HEK293 (cell line): ENCODE results near the gene IFT43.

Experiments used
- CTCF ChIA-PET: fragments of 350-600 bp; formaldehyde crosslinking; extraction: SDS; loops from one replicate; lab custom pipeline; 2021; ENCODE audit warnings: antibody characterized with exemption; lab: Yijun Ruan, JAX
- POLR2A ChIA-PET: fragments of 300-600 bp; formaldehyde crosslinking; extraction: SDS; loops from one replicate; lab custom pipeline; 2020; ENCODE audit warnings: antibody characterized with exemption, inconsistent platforms; lab: Yijun Ruan, JAX
- H3K27ac ChIP-seq: fragments of 200-500 bp; sonication (Bioruptor generic); 2 replicates; pipeline ENCODE4 v1.5.1; 2014; ENCODE audit warnings: low read depth, low read length, control low read depth, inconsistent platforms; ENCODE audit errors: extremely low read depth
- H3K36me3 ChIP-seq, 2 experiments: fragments of 200-500 bp in 1 of 2; sonication (Bioruptor generic) in 1 of 2; 1 replicate in 1 of 2; 2 replicates in 1 of 2; pipeline ENCODE4 v1.5.1; 2014 to 2017; ENCODE audit warnings: inconsistent platforms in 2 of 2, low read length in 2 of 2; ENCODE audit not compliant: control insufficient read depth in 2 of 2, insufficient read depth in 1 of 2
- H3K4me1 ChIP-seq: fragments of 200-500 bp; sonication (Bioruptor generic); 2 replicates; pipeline ENCODE4 v1.5.1; 2014; ENCODE audit warnings: mild to moderate bottlenecking, low read length, inconsistent platforms; ENCODE audit not compliant: control insufficient read depth, insufficient read depth
- H3K4me3 ChIP-seq: 2 replicates; pipeline ENCODE4 v1.5.1; 2011; ENCODE audit warnings: low read depth, mild to moderate bottlenecking, control low read depth, low read length, moderate library complexity
- H3K9me3 ChIP-seq: fragments of 200-500 bp; sonication (Bioruptor generic); 2 replicates; pipeline ENCODE4 v1.5.1; 2014; ENCODE audit warnings: low read depth, low read length, inconsistent platforms; ENCODE audit not compliant: control insufficient read depth, insufficient read depth
- BCL11B ChIP-seq: fragments of 450-650 bp; formaldehyde crosslinking; IDR thresholded peaks from 2 replicates; pipeline ENCODE4 v1.5.1; 2016; ENCODE audit warnings: low read depth, missing biosample characterization, missing genetic modification characterization
- KLF16 ChIP-seq: fragments of 450-650 bp; formaldehyde crosslinking; IDR thresholded peaks from 2 replicates; pipeline ENCODE4 v1.5.1; 2017; ENCODE audit warnings: missing biosample characterization, missing genetic modification characterization
- KLF7 ChIP-seq: fragments of 450-650 bp; formaldehyde crosslinking; IDR thresholded peaks from 2 replicates; pipeline ENCODE4 v1.5.1; 2016; ENCODE audit warnings: missing biosample characterization, missing genetic modification characterization, borderline replicate concordance
- REPIN1 ChIP-seq: fragments of 450-650 bp; formaldehyde crosslinking; IDR thresholded peaks from 2 replicates; pipeline ENCODE4 v1.5.1; 2017; ENCODE audit warnings: missing biosample characterization, missing genetic modification characterization, low read depth
- SP2 ChIP-seq: fragments of 450-650 bp; formaldehyde crosslinking; IDR thresholded peaks from 2 replicates; pipeline ENCODE4 v1.5.1; 2016; ENCODE audit warnings: missing biosample characterization, missing genetic modification characterization
- ZBTB1 ChIP-seq: fragments of 450-650 bp; formaldehyde crosslinking; IDR thresholded peaks from 2 replicates; pipeline ENCODE4 v1.5.1; 2016; ENCODE audit warnings: missing biosample characterization, missing genetic modification characterization
- ZNF112 ChIP-seq: fragments of 450-650 bp; formaldehyde crosslinking; IDR thresholded peaks from 2 replicates; pipeline ENCODE4 v1.5.0; 2017; ENCODE audit warnings: missing biosample characterization, missing genetic modification characterization
- ZNF169 ChIP-seq: fragments of 450-650 bp; formaldehyde crosslinking; IDR thresholded peaks from 2 replicates; pipeline ENCODE4 v1.5.1; 2016; ENCODE audit warnings: missing biosample characterization, missing genetic modification characterization
- ZNF274 ChIP-seq, 2 experiments: fragments of 200-500 bp in 1 of 2; fragments of 450-650 bp in 1 of 2; sonication (Bioruptor generic) in 1 of 2; formaldehyde crosslinking in 1 of 2; IDR thresholded peaks; 2 replicates each; pipeline versions ENCODE4 v1.5.1 to v1.6.1; 2014 to 2016; ENCODE audit warnings: borderline replicate concordance in 1 of 2, inconsistent platforms in 1 of 2, low read length in 1 of 2, missing biosample characterization in 1 of 2, missing genetic modification characterization in 1 of 2
- ZNF350 ChIP-seq: fragments of 450-650 bp; formaldehyde crosslinking; IDR thresholded peaks from 2 replicates; pipeline ENCODE4 v1.5.0; 2017; ENCODE audit warnings: missing biosample characterization, mild to moderate bottlenecking, missing genetic modification characterization
- ZNF394 ChIP-seq: fragments of 450-650 bp; formaldehyde crosslinking; IDR thresholded peaks from 2 replicates; pipeline ENCODE4 v1.5.1; 2016; ENCODE audit warnings: missing biosample characterization, missing genetic modification characterization, mild to moderate bottlenecking, moderate library complexity, borderline replicate concordance
- ZNF473 ChIP-seq: fragments of 450-650 bp; formaldehyde crosslinking; IDR thresholded peaks from 2 replicates; pipeline ENCODE4 v1.5.1; 2017; ENCODE audit warnings: missing biosample characterization, missing genetic modification characterization
- ZNF510 ChIP-seq: fragments of 450-650 bp; formaldehyde crosslinking; IDR thresholded peaks from 2 replicates; pipeline ENCODE4 v1.5.1; 2018; ENCODE audit warnings: mild to moderate bottlenecking, missing genetic modification characterization, missing biosample characterization; ENCODE audit not compliant: insufficient replicate concordance
- ZNF548 ChIP-seq: fragments of 450-650 bp; formaldehyde crosslinking; IDR thresholded peaks from 2 replicates; pipeline ENCODE4 v1.5.1; 2016; ENCODE audit warnings: missing biosample characterization, missing genetic modification characterization
- ZNF558 ChIP-seq: fragments of 450-650 bp; formaldehyde crosslinking; IDR thresholded peaks from 2 replicates; pipeline ENCODE4 v1.5.1; 2016; ENCODE audit warnings: missing biosample characterization, missing genetic modification characterization
- ZNF626 ChIP-seq: fragments of 450-650 bp; sonication (Bioruptor Pico); formaldehyde crosslinking; IDR thresholded peaks from 2 replicates; pipeline ENCODE4 v1.5.1; 2018; ENCODE audit warnings: missing biosample characterization, missing genetic modification characterization, inconsistent platforms
- ZNF707 ChIP-seq: fragments of 450-650 bp; formaldehyde crosslinking; IDR thresholded peaks from 2 replicates; pipeline ENCODE4 v1.5.1; 2016; ENCODE audit warnings: missing biosample characterization, missing genetic modification characterization
- TF ChIP-seq, protein P1 (sequence below): fragments of 450-650 bp; formaldehyde crosslinking; IDR thresholded peaks from 2 replicates; pipeline ENCODE4; 2016; ENCODE audit warnings: missing biosample characterization, missing genetic modification characterization
- TF ChIP-seq, protein P2 (sequence below): fragments of 450-650 bp; formaldehyde crosslinking; IDR thresholded peaks from 2 replicates; pipeline ENCODE4 v1.5.1; 2017; ENCODE audit warnings: missing biosample characterization, missing genetic modification characterization
- TF ChIP-seq, protein P3 (sequence below): fragments of 450-650 bp; formaldehyde crosslinking; IDR thresholded peaks from 2 replicates; pipeline ENCODE4 v1.5.1; 2016; ENCODE audit warnings: missing biosample characterization, missing genetic modification characterization
- TF ChIP-seq, protein P4 (sequence below): sonication (generic); formaldehyde crosslinking; IDR thresholded peaks from 2 replicates; pipeline ENCODE4 v1.8.1; 2022; ENCODE audit warnings: mild to moderate bottlenecking, moderate library complexity, missing genetic modification reagents
- TF ChIP-seq, protein P5 (sequence below): fragments of 450-650 bp; formaldehyde crosslinking; IDR thresholded peaks from 2 replicates; pipeline ENCODE4 v1.5.0; 2017; ENCODE audit warnings: missing biosample characterization, missing genetic modification characterization, borderline replicate concordance

IFT43 gene

DNA sequence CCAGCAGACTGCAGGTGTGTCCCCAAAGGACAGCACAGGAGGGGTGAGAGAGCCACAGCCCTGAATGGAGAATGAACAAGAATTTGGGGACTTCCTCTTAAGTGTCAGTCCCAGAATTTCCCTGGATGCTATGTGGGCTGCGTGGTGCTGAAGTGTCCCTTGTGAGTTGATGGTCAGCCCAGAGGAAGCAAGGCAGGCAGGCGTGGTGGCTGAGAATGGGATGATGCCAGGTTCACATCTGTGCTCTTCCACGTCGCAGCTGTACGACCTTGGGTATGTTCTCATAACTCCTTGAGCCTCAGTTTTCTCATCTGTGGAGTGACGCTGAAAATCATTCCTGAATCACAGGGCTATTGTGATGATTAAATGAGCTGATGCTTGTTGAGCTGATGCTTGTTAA is 104.0 kb downstream of the IFT43 start (continued):
- TF ChIP-seq KLF7 (tag by site-specific recombination): no peak
- TF ChIP-seq, protein P1, sequence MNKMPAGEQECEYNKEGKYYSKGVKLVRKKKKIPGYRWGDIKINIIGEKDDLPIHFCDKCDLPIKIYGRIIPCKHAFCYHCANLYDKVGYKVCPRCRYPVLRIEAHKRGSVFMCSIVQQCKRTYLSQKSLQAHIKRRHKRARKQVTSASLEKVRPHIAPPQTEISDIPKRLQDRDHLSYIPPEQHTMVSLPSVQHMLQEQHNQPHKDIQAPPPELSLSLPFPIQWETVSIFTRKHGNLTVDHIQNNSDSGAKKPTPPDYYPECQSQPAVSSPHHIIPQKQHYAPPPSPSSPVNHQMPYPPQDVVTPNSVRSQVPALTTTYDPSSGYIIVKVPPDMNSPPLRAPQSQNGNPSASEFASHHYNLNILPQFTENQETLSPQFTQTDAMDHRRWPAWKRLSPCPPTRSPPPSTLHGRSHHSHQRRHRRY (tag by site-specific recombination): no peak
- TF ChIP-seq ZNF112: no peak
- TF ChIP-seq ZNF558: no peak
- TF ChIP-seq, protein P2, sequence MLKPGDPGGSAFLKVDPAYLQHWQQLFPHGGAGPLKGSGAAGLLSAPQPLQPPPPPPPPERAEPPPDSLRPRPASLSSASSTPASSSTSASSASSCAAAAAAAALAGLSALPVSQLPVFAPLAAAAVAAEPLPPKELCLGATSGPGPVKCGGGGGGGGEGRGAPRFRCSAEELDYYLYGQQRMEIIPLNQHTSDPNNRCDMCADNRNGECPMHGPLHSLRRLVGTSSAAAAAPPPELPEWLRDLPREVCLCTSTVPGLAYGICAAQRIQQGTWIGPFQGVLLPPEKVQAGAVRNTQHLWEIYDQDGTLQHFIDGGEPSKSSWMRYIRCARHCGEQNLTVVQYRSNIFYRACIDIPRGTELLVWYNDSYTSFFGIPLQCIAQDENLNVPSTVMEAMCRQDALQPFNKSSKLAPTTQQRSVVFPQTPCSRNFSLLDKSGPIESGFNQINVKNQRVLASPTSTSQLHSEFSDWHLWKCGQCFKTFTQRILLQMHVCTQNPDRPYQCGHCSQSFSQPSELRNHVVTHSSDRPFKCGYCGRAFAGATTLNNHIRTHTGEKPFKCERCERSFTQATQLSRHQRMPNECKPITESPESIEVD: no peak
- TF ChIP-seq REPIN1 (tag by site-specific recombination): no peak
- TF ChIP-seq, protein P3, sequence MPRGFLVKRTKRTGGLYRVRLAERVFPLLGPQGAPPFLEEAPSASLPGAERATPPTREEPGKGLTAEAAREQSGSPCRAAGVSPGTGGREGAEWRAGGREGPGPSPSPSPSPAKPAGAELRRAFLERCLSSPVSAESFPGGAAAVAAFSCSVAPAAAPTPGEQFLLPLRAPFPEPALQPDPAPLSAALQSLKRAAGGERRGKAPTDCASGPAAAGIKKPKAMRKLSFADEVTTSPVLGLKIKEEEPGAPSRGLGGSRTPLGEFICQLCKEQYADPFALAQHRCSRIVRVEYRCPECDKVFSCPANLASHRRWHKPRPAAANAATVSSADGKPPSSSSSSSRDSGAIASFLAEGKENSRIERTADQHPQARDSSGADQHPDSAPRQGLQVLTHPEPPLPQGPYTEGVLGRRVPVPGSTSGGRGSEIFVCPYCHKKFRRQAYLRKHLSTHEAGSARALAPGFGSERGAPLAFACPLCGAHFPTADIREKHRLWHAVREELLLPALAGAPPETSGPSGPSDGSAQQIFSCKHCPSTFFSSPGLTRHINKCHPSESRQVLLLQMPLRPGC (tag by site-specific recombination): no peak
- no peak for TF ChIP-seq BCL11B (tag by site-specific recombination)
- TF ChIP-seq SP2 (tag by site-specific recombination): no peak
- TF ChIP-seq, protein P4, sequence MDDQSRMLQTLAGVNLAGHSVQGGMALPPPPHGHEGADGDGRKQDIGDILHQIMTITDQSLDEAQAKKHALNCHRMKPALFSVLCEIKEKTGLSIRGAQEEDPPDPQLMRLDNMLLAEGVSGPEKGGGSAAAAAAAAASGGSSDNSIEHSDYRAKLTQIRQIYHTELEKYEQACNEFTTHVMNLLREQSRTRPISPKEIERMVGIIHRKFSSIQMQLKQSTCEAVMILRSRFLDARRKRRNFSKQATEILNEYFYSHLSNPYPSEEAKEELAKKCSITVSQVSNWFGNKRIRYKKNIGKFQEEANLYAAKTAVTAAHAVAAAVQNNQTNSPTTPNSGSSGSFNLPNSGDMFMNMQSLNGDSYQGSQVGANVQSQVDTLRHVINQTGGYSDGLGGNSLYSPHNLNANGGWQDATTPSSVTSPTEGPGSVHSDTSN (CRISPR knock-in tag): no peak
- no peak for TF ChIP-seq ZNF510
- TF ChIP-seq ZNF394 (tag by site-specific recombination): no peak
- TF ChIP-seq, all 188 proteins: peak for 0

DNA sequence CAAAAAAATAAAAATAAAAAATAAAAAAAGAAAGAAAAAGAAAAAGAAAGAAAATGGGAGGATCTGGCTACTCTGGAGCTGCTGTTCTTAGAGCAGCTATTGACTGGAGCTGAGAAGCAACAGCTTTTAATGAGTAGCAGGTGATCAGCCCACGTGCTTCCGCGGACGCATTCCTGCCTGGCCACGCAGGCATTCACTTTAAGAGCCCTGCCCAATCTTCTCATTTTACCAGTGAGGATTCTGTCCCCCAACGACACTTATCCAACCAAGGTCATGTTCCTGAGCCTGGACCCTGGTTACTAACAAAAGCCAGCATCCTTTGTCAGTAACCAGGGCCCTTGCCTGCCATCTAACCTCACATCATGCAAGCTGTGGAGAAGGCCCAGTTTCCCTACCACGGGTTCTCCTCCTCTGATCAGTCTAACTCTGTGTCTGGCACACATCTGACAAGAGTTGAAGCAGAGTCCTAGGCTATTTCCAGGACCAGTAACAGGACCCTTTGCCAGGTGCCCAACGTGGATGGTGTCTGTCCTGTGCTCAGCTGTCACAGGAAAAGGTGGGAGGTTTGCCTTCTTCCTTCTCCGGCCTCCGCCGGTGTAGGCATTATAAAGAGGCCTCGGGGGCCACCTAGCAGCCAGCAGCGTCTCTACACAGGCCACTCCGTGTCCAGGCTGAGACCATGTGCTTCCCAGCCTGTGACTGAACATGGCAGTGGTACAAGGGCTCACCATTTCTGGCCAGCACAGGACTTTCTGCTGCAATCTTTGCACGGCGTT is 105.2 kb downstream of the IFT43 start:
- Histone ChIP-seq H3K9me3 (no peaks in the 10 kb centered on the region), H3K4me1 (no peaks in the 10 kb centered on the region), H3K27ac (no peak overlapping the region), H3K36me3 (no peaks in the 10 kb centered on the region), H3K4me3 (no peak overlapping the region)
- ChIA-PET POLR2A (no interaction called here), CTCF (interaction anchor here (1.2 to 2.1 kb wide), 2 partner anchors 296 to 333 kb away, joined by 3 to 4 read pairs; no protein-coding TSS in a partner anchor)
- TF ChIP-seq ZNF626 (tag by site-specific recombination) (no peak), KLF16 (no peak), ZNF274 (IDR thresholded peaks at IDR 0.05; ENCODE audit: low read length) (no peak), ZNF274 (tag by site-specific recombination; IDR thresholded peaks at IDR 0.05; ENCODE audit: borderline replicate concordance) (no peak), ZNF707 (tag by site-specific recombination) (no peak), ZNF548 (tag by site-specific recombination) (no peak), ZNF169 (tag by site-specific recombination) (no peak), ZBTB1 (tag by site-specific recombination) (no peak), ZNF473 (tag by site-specific recombination) (no peak), ZNF350 (tag by site-specific recombination) (no peak)
- TF ChIP-seq, protein P5, sequence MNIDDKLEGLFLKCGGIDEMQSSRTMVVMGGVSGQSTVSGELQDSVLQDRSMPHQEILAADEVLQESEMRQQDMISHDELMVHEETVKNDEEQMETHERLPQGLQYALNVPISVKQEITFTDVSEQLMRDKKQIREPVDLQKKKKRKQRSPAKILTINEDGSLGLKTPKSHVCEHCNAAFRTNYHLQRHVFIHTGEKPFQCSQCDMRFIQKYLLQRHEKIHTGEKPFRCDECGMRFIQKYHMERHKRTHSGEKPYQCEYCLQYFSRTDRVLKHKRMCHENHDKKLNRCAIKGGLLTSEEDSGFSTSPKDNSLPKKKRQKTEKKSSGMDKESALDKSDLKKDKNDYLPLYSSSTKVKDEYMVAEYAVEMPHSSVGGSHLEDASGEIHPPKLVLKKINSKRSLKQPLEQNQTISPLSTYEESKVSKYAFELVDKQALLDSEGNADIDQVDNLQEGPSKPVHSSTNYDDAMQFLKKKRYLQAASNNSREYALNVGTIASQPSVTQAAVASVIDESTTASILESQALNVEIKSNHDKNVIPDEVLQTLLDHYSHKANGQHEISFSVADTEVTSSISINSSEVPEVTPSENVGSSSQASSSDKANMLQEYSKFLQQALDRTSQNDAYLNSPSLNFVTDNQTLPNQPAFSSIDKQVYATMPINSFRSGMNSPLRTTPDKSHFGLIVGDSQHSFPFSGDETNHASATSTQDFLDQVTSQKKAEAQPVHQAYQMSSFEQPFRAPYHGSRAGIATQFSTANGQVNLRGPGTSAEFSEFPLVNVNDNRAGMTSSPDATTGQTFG (tag by site-specific recombination): no peak
